Measurements from ENCODE around the gene PDE4D. TPM values are rescaled to one million over a fixed set of nuclear protein-coding genes. Genes with fewer than 3 reads are reported as not detected.

The PDE4D gene
- total RNA-seq = 30.3 TPM
- 21.2 TPM for polyA plus RNA-seq
- long read RNA-seq, donor 1 = 0 reads
- long read RNA-seq, donor 2 = 0 reads
- long read RNA-seq, donor 3, partial matches to known transcripts = 0 of 1 reads
- long read RNA-seq, donor 3, other reads (novel, unspliced or antisense) = 0 of 1 reads
- long read RNA-seq, donor 4, partial matches to known transcripts = 0 of 1 reads
- long read RNA-seq, donor 4, other reads (novel, unspliced or antisense) = 0 of 1 reads
- long read RNA-seq, donor 5, partial matches to known transcripts = 0 of 3 reads
- long read RNA-seq, donor 5, other reads (novel, unspliced or antisense) = 0 of 3 reads
- long read RNA-seq, donor 6, partial matches to known transcripts = 0 of 1 reads
- long read RNA-seq, donor 6, other reads (novel, unspliced or antisense) = 0 of 1 reads
- long read RNA-seq, donor 7, partial matches to known transcripts = 0 of 5 reads
- long read RNA-seq, donor 7, other reads (novel, unspliced or antisense) = 0 of 5 reads
- long read RNA-seq, donor 8, partial matches to known transcripts = 0 of 6 reads
- long read RNA-seq, donor 8, other reads (novel, unspliced or antisense) = 5 of 6 reads
- long read RNA-seq, donor 9 = 0 reads
- long read RNA-seq, donor 10, partial matches to known transcripts = 0 of 2 reads
- long read RNA-seq, donor 10, other reads (novel, unspliced or antisense) = 0 of 2 reads

DNA sequence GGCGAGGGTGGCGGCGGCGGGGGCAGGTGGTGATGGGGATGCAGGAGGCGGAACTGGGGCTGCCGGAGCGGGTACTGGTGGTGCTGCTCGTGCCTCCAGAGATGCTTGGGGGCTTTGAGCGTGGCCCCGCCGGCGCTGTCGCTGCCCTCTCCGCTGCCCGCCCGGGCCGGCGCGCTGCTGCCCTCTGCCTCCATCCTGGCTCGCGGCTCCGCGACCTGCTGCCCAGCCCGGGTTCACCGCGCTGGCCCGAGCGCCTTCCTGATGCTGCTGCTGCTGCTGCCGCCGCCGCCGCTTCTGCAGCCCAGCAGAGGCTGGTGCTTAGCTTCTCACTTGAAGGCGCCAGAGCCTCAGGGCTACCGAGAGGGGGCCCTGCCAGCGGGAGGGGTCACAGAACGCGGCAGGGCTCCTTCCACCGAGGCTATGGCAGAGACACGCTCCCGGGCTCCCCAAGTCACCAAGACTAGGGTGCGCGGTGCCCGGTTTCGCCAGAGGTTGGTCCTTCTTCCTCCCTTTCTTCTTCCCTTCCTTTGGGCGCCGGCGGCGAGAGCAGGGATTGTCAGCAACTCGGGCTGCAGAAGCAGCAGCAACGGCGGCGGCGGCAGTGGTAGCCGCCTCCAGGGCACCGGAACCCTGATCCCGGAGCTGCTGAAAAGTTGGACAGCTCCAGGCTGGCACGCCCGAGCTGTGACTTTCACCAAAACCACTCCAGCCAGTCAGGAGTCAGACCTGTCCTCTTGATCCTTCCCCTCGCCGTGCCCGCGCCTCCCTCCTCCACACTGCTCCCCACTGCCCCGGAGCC is at the start of gene PDE4D:
TSS of gene PDE4D (minus strand) at position 298 of the 799 bp plus-strand sequence.
- Histone ChIP-seq H3K27ac (ENCODE audit: low read depth in 1 of 2, low read length in 1 of 2) (no peak within 1 kb of the TSS), H3K4me3 (ENCODE audit: low read length in 2 of 2) (no peak within 1 kb of the TSS), H3K27me3 (ENCODE audit: control insufficient read depth in 2 of 2, insufficient read depth in 1 of 2, low read length in 1 of 2) (peaks cover 28 to 42% of the 10 kb centered on the region in 2 donors), H3K4me1 (ENCODE audit: control insufficient read depth in 2 of 2, insufficient read depth in 2 of 2, low read length in 2 of 2) (no peaks in the 10 kb centered on the region), H3K36me3 (ENCODE audit: control insufficient read depth in 2 of 2, insufficient read depth in 2 of 2, low read length in 1 of 2) (no peaks in the 10 kb centered on the region), H3K9me3 (ENCODE audit: control insufficient read depth in 2 of 2, insufficient read depth in 1 of 2, low read length in 1 of 2) (peaks cover 0 to 2% of the 10 kb centered on the region in 2 donors)
- 3% methylated on average over 62 of the region's 63 CpGs for WGBS
- DNase-seq (ENCODE audit: low read depth in 6 of 9, low spot score in 9 of 9) = peak in 7 of 9 donors; percentile 0 to 39 (median 4)

GRCh38 chr5:59937633-59938032 is 44.1 kb upstream of the PDE4D start:
- H3K27me3 ChIP-seq (ENCODE audit: control insufficient read depth in 2 of 2, insufficient read depth in 1 of 2, low read length in 1 of 2) = no peaks in the 10 kb centered on the region
- no peaks in the 10 kb centered on the region for H3K9me3 ChIP-seq (ENCODE audit: control insufficient read depth in 2 of 2, insufficient read depth in 1 of 2, low read length in 1 of 2)
- no peaks in the 10 kb centered on the region for H3K36me3 ChIP-seq (ENCODE audit: control insufficient read depth in 2 of 2, insufficient read depth in 2 of 2, low read length in 1 of 2)
- DNase-seq (ENCODE audit: low read depth in 6 of 9, low spot score in 9 of 9) = no peak
- 92% methylated on average over 3 of the region's 3 CpGs for WGBS
- H3K4me1 ChIP-seq (ENCODE audit: control insufficient read depth in 2 of 2, insufficient read depth in 2 of 2, low read length in 2 of 2) = no peaks in the 10 kb centered on the region
- no peak overlapping the region for H3K27ac ChIP-seq (ENCODE audit: low read depth in 1 of 2, low read length in 1 of 2)
- H3K4me3 ChIP-seq (ENCODE audit: low read length in 2 of 2) = no peak overlapping the region

GRCh38 chr5:59923465-59923864 is 29.9 kb upstream of the PDE4D start:
- Histone ChIP-seq H3K9me3 (ENCODE audit: control insufficient read depth in 2 of 2, insufficient read depth in 1 of 2, low read length in 1 of 2) (no peaks in the 10 kb centered on the region), H3K27me3 (ENCODE audit: control insufficient read depth in 2 of 2, insufficient read depth in 1 of 2, low read length in 1 of 2) (no peaks in the 10 kb centered on the region), H3K36me3 (ENCODE audit: control insufficient read depth in 2 of 2, insufficient read depth in 2 of 2, low read length in 1 of 2) (no peaks in the 10 kb centered on the region), H3K4me1 (ENCODE audit: control insufficient read depth in 2 of 2, insufficient read depth in 2 of 2, low read length in 2 of 2) (no peaks in the 10 kb centered on the region), H3K27ac (ENCODE audit: low read depth in 1 of 2, low read length in 1 of 2) (no peak overlapping the region), H3K4me3 (ENCODE audit: low read length in 2 of 2) (no peak overlapping the region)
- no peak for DNase-seq (ENCODE audit: low read depth in 6 of 9, low spot score in 9 of 9)
- WGBS = 98% methylated on average over 3 of the region's 3 CpGs

- no peaks in the 10 kb centered on the region for H3K27me3 ChIP-seq (ENCODE audit: control insufficient read depth in 2 of 2, insufficient read depth in 1 of 2, low read length in 1 of 2)
- WGBS = 84% methylated on average over 1 of the region's 1 CpG
- no peak for DNase-seq (ENCODE audit: low read depth in 6 of 9, low spot score in 9 of 9)
- no peaks in the 10 kb centered on the region for H3K36me3 ChIP-seq (ENCODE audit: control insufficient read depth in 2 of 2, insufficient read depth in 2 of 2, low read length in 1 of 2)
- no peak overlapping the region for H3K27ac ChIP-seq (ENCODE audit: low read depth in 1 of 2, low read length in 1 of 2)
- no peak overlapping the region for H3K4me3 ChIP-seq (ENCODE audit: low read length in 2 of 2)
- no peaks in the 10 kb centered on the region for H3K4me1 ChIP-seq (ENCODE audit: control insufficient read depth in 2 of 2, insufficient read depth in 2 of 2, low read length in 2 of 2)
- H3K9me3 ChIP-seq (ENCODE audit: control insufficient read depth in 2 of 2, insufficient read depth in 1 of 2, low read length in 1 of 2) = no peaks in the 10 kb centered on the region
Measured at GRCh38 chr5:59922220-59922619, 28.7 kb upstream of the PDE4D start.

DNA sequence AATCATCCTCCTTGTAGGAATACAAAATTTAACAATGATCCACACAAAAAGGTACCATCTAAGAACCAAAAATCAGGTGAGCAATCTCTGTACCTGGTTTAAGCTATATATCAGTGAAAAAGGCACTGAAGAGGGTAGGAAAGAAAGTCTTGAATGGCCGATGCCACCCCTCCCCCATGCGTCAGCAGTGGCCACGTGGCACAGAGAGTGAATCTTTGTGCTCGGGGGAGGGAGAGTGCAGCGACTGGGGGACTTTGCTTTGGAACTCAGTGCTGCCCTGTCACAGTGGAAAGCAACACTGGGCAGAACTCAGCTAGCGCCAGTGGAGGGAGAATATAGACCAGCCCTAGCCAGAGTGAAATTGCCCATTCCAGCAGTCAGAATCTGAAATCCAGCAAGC is 28.3 kb upstream of the PDE4D start:
- Histone ChIP-seq H3K4me1 (ENCODE audit: control insufficient read depth in 2 of 2, insufficient read depth in 2 of 2, low read length in 2 of 2) (no peaks in the 10 kb centered on the region), H3K27ac (ENCODE audit: low read depth in 1 of 2, low read length in 1 of 2) (no peak overlapping the region), H3K36me3 (ENCODE audit: control insufficient read depth in 2 of 2, insufficient read depth in 2 of 2, low read length in 1 of 2) (no peaks in the 10 kb centered on the region), H3K27me3 (ENCODE audit: control insufficient read depth in 2 of 2, insufficient read depth in 1 of 2, low read length in 1 of 2) (no peaks in the 10 kb centered on the region), H3K4me3 (ENCODE audit: low read length in 2 of 2) (no peak overlapping the region), H3K9me3 (ENCODE audit: control insufficient read depth in 2 of 2, insufficient read depth in 1 of 2, low read length in 1 of 2) (no peaks in the 10 kb centered on the region)
- DNase-seq (ENCODE audit: low read depth in 6 of 9, low spot score in 9 of 9) = no peak
- 94% methylated on average over 6 of the region's 6 CpGs for WGBS

DNA sequence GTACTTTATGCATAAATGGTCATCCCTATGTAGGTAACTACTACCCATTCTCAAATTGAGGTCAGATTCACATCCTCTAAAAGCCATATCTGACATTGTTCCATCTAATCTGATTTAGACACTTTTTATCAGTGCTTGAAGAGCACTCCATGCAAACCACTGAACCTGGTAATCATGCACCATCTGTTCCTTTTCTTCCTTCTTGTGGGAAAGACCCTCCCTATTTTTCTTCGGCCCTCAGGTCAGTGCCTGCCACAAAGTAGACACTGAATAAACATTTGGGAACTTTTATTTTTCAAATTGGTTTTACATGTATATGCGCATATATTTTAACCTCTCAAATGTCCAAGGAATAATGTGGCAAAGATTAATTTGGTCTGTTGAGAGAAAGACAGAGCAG is 26.0 kb upstream of the PDE4D start:
- no peak for DNase-seq (ENCODE audit: low read depth in 6 of 9, low spot score in 9 of 9)
- Histone ChIP-seq H3K4me1 (ENCODE audit: control insufficient read depth in 2 of 2, insufficient read depth in 2 of 2, low read length in 2 of 2) (no peaks in the 10 kb centered on the region), H3K36me3 (ENCODE audit: control insufficient read depth in 2 of 2, insufficient read depth in 2 of 2, low read length in 1 of 2) (no peaks in the 10 kb centered on the region), H3K9me3 (ENCODE audit: control insufficient read depth in 2 of 2, insufficient read depth in 1 of 2, low read length in 1 of 2) (no peaks in the 10 kb centered on the region), H3K4me3 (ENCODE audit: low read length in 2 of 2) (no peak overlapping the region), H3K27me3 (ENCODE audit: control insufficient read depth in 2 of 2, insufficient read depth in 1 of 2, low read length in 1 of 2) (no peaks in the 10 kb centered on the region), H3K27ac (ENCODE audit: low read depth in 1 of 2, low read length in 1 of 2) (no peak overlapping the region)
- 34% methylated on average over 2 of the region's 2 CpGs for WGBS

DNA sequence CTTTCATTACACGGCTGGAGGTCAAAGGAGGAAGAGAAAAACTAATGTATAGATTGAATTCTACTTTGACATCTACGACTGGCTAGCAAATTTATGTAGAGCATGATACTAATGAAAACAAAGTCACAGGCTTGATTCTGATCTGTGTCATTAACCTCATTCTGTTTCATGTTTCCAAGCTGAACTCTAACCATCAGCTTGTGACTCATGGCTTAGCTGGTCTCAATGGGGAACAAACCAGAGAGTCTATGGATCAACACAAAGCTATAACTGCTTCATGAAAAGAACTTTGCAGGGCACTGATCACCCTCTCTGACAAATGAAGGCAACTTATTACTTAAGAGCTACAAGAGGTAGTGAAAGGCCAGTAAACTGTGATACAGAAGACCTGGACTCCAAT is 23.6 kb upstream of the PDE4D start:
- no peaks in the 10 kb centered on the region for H3K36me3 ChIP-seq (ENCODE audit: control insufficient read depth in 2 of 2, insufficient read depth in 2 of 2, low read length in 1 of 2)
- WGBS = 92% methylated on average over 2 of the region's 2 CpGs
- no peak overlapping the region for H3K4me3 ChIP-seq (ENCODE audit: low read length in 2 of 2)
- no peaks in the 10 kb centered on the region for H3K27me3 ChIP-seq (ENCODE audit: control insufficient read depth in 2 of 2, insufficient read depth in 1 of 2, low read length in 1 of 2)
- no peaks in the 10 kb centered on the region for H3K4me1 ChIP-seq (ENCODE audit: control insufficient read depth in 2 of 2, insufficient read depth in 2 of 2, low read length in 2 of 2)
- no peak overlapping the region for H3K27ac ChIP-seq (ENCODE audit: low read depth in 1 of 2, low read length in 1 of 2)
- no peak for DNase-seq (ENCODE audit: low read depth in 6 of 9, low spot score in 9 of 9)
- no peaks in the 10 kb centered on the region for H3K9me3 ChIP-seq (ENCODE audit: control insufficient read depth in 2 of 2, insufficient read depth in 1 of 2, low read length in 1 of 2)

- 88% methylated on average over 3 of the region's 3 CpGs for WGBS
- H3K4me1 ChIP-seq (ENCODE audit: control insufficient read depth in 2 of 2, insufficient read depth in 2 of 2, low read length in 2 of 2) = no peaks in the 10 kb centered on the region
- H3K36me3 ChIP-seq (ENCODE audit: control insufficient read depth in 2 of 2, insufficient read depth in 2 of 2, low read length in 1 of 2) = no peaks in the 10 kb centered on the region
- no peak for DNase-seq (ENCODE audit: low read depth in 6 of 9, low spot score in 9 of 9)
- H3K4me3 ChIP-seq (ENCODE audit: low read length in 2 of 2) = no peak overlapping the region
- H3K9me3 ChIP-seq (ENCODE audit: control insufficient read depth in 2 of 2, insufficient read depth in 1 of 2, low read length in 1 of 2) = no peaks in the 10 kb centered on the region
- H3K27ac ChIP-seq (ENCODE audit: low read depth in 1 of 2, low read length in 1 of 2) = no peak overlapping the region
- H3K27me3 ChIP-seq (ENCODE audit: control insufficient read depth in 2 of 2, insufficient read depth in 1 of 2, low read length in 1 of 2) = no peaks in the 10 kb centered on the region
Measured at GRCh38 chr5:59905188-59905587, 11.7 kb upstream of the PDE4D start.

DNA sequence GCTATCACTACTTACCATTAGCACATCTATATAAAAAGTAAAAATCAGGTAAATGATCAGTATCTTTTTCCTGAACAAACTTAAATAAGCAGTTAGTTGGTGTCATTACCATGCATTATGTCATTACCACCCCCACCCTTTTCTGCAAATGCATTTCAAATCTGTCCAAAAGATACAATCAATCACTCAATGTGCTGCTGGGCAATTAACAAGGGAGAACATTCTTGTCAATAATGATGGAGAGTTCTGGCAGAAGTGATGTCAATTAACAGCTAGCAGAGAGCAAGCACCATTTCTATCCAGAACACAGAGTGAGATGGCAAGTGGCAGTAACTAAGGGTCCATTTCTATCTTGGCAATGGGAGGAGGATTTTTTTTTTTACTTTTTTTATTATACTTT is 3.5 kb upstream of the PDE4D start:
- Histone ChIP-seq H3K4me3 (ENCODE audit: low read length in 2 of 2) (no peak overlapping the region), H3K36me3 (ENCODE audit: control insufficient read depth in 2 of 2, insufficient read depth in 2 of 2, low read length in 1 of 2) (no peaks in the 10 kb centered on the region), H3K27ac (ENCODE audit: low read depth in 1 of 2, low read length in 1 of 2) (no peak overlapping the region), H3K9me3 (ENCODE audit: control insufficient read depth in 2 of 2, insufficient read depth in 1 of 2, low read length in 1 of 2) (peaks cover 0 to under 1% of the 10 kb centered on the region in 2 donors), H3K4me1 (ENCODE audit: control insufficient read depth in 2 of 2, insufficient read depth in 2 of 2, low read length in 2 of 2) (no peaks in the 10 kb centered on the region), H3K27me3 (ENCODE audit: control insufficient read depth in 2 of 2, insufficient read depth in 1 of 2, low read length in 1 of 2) (peaks cover 23 to 33% of the 10 kb centered on the region in 2 donors)
- DNase-seq (ENCODE audit: low read depth in 6 of 9, low spot score in 9 of 9) = no peak
